ENCODE results near the gene NSDHL.

GRCh38 chrX:152881289-152881688, 50.4 kb downstream of the NSDHL start:
- TF ChIP-seq, protein P1, sequence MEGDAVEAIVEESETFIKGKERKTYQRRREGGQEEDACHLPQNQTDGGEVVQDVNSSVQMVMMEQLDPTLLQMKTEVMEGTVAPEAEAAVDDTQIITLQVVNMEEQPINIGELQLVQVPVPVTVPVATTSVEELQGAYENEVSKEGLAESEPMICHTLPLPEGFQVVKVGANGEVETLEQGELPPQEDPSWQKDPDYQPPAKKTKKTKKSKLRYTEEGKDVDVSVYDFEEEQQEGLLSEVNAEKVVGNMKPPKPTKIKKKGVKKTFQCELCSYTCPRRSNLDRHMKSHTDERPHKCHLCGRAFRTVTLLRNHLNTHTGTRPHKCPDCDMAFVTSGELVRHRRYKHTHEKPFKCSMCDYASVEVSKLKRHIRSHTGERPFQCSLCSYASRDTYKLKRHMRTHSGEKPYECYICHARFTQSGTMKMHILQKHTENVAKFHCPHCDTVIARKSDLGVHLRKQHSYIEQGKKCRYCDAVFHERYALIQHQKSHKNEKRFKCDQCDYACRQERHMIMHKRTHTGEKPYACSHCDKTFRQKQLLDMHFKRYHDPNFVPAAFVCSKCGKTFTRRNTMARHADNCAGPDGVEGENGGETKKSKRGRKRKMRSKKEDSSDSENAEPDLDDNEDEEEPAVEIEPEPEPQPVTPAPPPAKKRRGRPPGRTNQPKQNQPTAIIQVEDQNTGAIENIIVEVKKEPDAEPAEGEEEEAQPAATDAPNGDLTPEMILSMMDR (IDR thresholded peaks at IDR 0.05), result no peak
- TF ChIP-seq POLR2A (IDR thresholded peaks at IDR 0.05), result no peak
